ENCODE measurements around the gene RAPSN.
A peak's percentile ranks its signal among the peaks of the same experiment; 100 is the strongest.
"Not testable (repeated sequence)": the region's sequence is repeated elsewhere in the genome, so short reads cannot be mapped to it uniquely, and the experiment has no call there.

Gene RAPSN

DNA sequence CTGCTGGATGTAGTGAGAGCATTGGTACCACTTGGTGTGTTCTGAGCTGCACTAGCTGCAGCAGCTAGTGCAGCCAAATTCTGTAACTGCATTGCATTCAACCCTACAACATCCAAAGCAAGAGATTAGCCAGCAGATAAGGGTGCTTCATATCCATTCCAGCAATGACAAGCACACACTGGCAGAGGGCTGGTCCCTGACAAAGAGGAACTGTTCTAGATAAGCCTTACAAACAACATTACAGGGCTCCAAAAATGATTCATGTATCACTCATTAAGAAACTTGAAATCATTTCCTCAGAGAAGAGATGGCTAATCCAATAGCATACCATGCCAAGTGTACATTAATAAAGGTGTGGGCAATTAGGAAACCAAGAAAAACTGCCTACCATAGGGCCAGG is 28.4 kb upstream of the RAPSN start:
- peaks cover 8% of the 10 kb centered on the region for H3K4me1 Mint-ChIP-seq (ENCODE audit: low read depth)
- H3K9me3 Mint-ChIP-seq = no peaks in the 10 kb centered on the region
- H3K4me3 Mint-ChIP-seq = no peak overlapping the region
- peaks cover 39% of the 10 kb centered on the region for H3K36me3 Mint-ChIP-seq (ENCODE audit: low read depth)
- H3K27ac Mint-ChIP-seq = peak overlapping the region; percentile 46
- H3K27me3 Mint-ChIP-seq (ENCODE audit: low read depth) = no peaks in the 10 kb centered on the region

DNA sequence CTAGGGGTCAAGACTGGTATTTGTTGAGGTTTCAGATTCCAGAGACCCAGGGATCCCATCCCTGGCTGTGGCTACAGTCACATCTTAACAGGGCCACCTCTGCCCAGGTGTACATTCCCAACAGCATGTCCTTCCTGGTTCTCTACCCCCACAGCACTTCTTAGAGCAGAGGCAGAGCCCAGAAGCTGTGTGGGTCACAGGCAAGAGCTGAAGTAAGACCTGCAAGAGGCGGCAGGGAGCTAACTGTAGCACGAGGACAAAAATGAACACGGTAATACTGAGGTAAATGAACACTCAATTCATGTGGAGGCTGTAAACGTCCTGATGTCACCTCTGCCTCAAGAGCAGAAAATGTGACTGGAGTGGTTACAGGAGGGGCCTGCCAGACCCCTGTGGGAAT is 21.7 kb upstream of the RAPSN start:
- H3K4me1 Mint-ChIP-seq (ENCODE audit: low read depth) = peaks cover 12% of the 10 kb centered on the region
- no peaks in the 10 kb centered on the region for H3K9me3 Mint-ChIP-seq
- peaks cover 50% of the 10 kb centered on the region for H3K36me3 Mint-ChIP-seq (ENCODE audit: low read depth)
- no peak overlapping the region for H3K4me3 Mint-ChIP-seq
- no peaks in the 10 kb centered on the region for H3K27me3 Mint-ChIP-seq (ENCODE audit: low read depth)
- H3K27ac Mint-ChIP-seq = no peak overlapping the region

DNA sequence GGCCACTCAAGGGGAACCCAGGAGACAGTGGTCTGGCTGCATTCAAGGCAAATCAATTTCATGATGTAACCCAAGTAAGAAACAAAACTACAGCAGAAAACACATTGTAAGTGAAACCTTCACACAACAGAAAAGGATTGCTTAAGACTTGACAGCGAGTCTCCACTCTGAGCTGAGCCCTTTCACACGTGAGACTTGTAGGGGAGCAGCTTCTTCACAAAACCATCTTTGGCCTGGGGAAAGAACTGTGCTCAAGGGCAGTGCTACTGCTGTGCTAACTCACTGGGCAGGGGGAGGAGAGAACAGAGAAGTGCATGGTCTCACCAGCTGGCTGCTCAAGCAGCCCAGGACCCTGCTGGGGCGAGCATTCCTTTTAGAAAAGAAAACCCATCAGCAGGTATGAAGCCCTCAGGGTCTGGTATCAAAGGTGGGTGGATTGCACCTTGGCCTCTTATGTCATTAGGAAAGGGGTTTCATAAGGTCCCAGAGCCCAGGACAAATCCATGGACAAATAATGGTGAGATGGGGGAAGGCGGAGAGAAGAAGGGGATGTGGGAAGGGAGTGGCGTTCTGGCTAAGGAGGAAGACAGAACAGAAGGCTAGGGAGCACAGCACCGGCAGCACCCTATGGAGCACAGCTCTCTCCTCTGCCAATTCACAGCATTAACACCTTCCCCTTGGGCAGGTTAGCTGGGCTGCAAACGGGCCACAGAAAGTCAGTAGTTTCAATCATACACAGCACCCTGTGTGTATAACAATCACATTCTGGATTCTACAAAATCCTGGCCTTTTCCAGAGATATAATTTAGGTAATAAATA is 20.6 kb upstream of the RAPSN start:
- H3K36me3 Mint-ChIP-seq (ENCODE audit: low read depth) = peaks cover 48% of the 10 kb centered on the region
- peaks cover 12% of the 10 kb centered on the region for H3K4me1 Mint-ChIP-seq (ENCODE audit: low read depth)
- no peaks in the 10 kb centered on the region for H3K9me3 Mint-ChIP-seq
- H3K27ac Mint-ChIP-seq = peak overlapping the region; percentile 29
- H3K27me3 Mint-ChIP-seq (ENCODE audit: low read depth) = no peaks in the 10 kb centered on the region
- no peak overlapping the region for H3K4me3 Mint-ChIP-seq

DNA sequence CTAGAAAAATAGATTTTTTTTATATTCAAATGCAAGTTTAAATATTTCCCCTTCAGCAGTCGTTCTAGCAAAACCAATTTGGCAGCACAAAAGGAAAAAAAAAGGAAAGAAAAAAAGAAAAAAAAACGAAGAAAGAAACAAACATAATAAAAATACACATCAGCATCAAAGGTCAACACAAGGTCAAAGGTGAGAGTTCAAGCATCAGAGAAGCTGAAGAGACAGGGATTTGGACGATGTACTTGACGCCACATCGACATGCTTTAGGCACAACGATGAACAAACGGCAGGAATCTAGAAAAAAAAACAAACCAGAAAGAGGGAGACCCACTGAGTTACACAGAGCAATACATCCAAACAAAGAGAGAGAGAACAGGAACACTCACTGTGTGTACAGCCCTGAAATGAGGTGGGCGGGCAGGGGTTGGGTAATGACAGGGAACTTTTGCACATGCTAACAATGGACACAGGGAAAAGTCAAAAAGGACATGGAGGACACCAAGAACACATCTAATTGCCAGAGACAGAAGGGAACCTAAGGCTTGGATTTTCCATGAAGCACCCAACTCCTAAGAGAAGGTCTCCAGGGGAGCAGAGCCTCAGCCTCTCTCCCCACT is 19.8 kb upstream of the RAPSN start:
- peak overlapping the region; percentile 42 for H3K27ac Mint-ChIP-seq
- H3K9me3 Mint-ChIP-seq = no peaks in the 10 kb centered on the region
- H3K4me3 Mint-ChIP-seq = no peak overlapping the region
- peaks cover 42% of the 10 kb centered on the region for H3K36me3 Mint-ChIP-seq (ENCODE audit: low read depth)
- peaks cover 13% of the 10 kb centered on the region for H3K4me1 Mint-ChIP-seq (ENCODE audit: low read depth)
- H3K27me3 Mint-ChIP-seq (ENCODE audit: low read depth) = no peaks in the 10 kb centered on the region

DNA sequence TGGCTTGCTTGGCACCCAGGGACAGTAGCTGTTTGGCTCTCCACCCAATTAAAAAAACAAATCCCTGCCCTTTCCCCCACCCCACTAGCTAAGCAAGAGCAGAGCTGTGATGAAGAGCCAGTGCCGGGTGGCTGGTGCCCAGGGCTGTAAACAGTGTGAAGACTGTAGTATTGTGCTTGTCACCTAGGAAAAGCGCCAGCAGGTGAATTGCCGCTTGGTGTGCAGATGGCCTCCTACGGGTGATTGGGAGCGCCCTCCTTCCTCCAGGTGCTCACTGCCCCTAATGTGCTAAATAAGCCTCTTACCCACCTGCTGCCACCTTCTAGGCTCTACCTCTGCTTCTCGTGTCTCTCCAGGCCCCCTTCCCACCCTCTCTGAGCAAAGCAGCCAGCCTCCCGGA is 18.4 kb upstream of the RAPSN start:
- H3K36me3 Mint-ChIP-seq (ENCODE audit: low read depth) = peaks cover 32% of the 10 kb centered on the region
- H3K4me3 Mint-ChIP-seq = no peak overlapping the region
- H3K27me3 Mint-ChIP-seq (ENCODE audit: low read depth) = no peaks in the 10 kb centered on the region
- H3K4me1 Mint-ChIP-seq (ENCODE audit: low read depth) = peaks cover 13% of the 10 kb centered on the region
- H3K9me3 Mint-ChIP-seq = no peaks in the 10 kb centered on the region
- no peak overlapping the region for H3K27ac Mint-ChIP-seq

DNA sequence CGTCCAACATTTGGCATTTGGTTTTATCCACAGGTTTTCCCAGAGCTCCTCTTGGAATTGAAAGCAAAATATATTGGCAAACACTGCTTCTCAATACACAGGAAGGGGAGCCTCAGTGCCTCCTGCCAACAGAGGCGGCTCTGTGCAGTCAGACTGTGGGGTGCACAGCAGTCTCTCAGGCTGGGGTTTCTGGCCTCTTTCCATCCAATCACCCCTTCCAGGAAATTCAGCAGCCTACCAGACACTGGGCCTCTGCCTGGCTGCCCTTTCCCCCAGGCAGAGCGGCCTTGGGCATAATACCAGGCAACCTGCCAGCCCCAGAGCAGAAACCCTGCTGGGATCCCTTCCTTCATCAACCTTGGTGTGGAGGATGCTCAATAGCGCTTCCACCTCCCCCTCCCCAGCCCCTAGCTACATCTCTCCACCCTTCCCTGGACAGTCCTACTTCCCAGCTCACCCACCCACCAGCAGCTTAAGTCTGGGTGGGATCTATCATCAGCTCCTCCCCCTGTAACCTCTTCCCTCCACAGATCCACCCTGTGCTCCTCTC is 17.8 kb upstream of the RAPSN start:
- Mint-ChIP-seq H3K27me3 (ENCODE audit: low read depth) (no peaks in the 10 kb centered on the region), H3K36me3 (ENCODE audit: low read depth) (peaks cover 34% of the 10 kb centered on the region), H3K4me1 (ENCODE audit: low read depth) (peaks cover 13% of the 10 kb centered on the region), H3K4me3 (no peak overlapping the region), H3K27ac (no peak overlapping the region), H3K9me3 (no peaks in the 10 kb centered on the region)

DNA sequence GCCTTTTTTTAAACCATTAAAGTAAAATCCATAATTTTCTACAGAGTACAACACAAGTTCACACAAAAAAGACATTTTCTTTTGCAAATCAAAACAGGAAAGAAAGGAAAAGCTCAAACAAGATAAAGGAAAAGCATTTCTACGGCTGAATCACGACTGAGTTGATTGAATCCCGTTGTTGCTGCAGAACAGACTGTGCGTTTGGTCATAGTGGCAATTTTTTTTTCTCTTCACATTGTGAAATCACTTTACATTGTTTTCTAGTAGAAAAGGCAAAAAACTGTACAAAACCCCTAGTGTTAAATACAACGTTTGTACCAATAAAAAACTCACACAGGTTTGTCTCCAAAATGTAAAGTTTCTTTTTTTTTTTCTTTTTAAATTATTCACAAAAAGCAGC is 17.3 kb upstream of the RAPSN start:
- no peak overlapping the region for H3K27ac Mint-ChIP-seq

DNA sequence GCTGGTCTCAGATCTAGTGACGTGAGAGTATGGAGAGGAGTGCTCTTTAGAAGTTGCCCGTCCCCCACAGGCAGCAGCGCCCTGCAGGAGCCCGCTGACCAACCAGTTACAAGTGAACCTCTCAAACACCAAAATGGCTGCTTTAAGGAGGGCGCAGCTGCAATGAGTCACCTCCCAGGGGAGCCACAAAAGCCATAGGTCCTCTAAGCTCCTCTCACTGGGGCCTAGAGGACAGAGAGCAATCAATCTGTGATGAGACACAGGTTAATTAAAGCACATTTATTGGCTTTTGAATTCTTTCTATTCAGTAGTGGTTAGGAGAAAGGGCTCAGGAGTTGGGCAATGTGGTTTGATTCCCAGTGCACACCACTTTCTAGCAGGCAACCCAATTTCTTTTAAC is 15.5 kb upstream of the RAPSN start:
- H3K9me3 Mint-ChIP-seq = no peaks in the 10 kb centered on the region
- H3K4me1 Mint-ChIP-seq (ENCODE audit: low read depth) = peaks cover 13% of the 10 kb centered on the region
- H3K4me3 Mint-ChIP-seq = no peak overlapping the region
- no peak overlapping the region for H3K27ac Mint-ChIP-seq
- peaks cover 28% of the 10 kb centered on the region for H3K36me3 Mint-ChIP-seq (ENCODE audit: low read depth)
- no peaks in the 10 kb centered on the region for H3K27me3 Mint-ChIP-seq (ENCODE audit: low read depth)

More for the DNA sequence above, 17.3 kb upstream of the RAPSN start:
- H3K27me3 Mint-ChIP-seq (ENCODE audit: low read depth) = no peaks in the 10 kb centered on the region
- H3K9me3 Mint-ChIP-seq = no peaks in the 10 kb centered on the region
- H3K4me1 Mint-ChIP-seq (ENCODE audit: low read depth) = peaks cover 13% of the 10 kb centered on the region
- peaks cover 33% of the 10 kb centered on the region for H3K36me3 Mint-ChIP-seq (ENCODE audit: low read depth)
- H3K4me3 Mint-ChIP-seq = no peak overlapping the region

DNA sequence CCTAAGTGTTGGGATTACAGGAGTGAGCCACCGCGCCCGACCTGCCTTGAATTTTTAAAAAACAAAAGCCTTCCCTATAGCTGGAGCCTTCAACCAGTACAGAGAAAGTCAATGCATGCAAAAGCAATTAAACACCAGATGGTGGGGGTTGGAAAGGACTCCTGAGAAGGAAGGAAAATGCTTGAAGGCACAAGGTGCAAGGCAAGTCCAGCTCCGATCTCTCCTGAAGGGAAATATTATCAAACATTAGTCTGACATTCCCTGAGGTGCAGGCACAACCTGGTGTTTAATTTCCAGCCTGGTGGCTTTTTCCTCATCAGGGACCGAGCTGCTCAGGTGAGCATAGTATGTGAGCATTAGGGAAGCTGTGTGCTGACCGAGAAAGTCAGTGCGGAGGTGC is 12.9 kb upstream of the RAPSN start:
- Mint-ChIP-seq H3K27ac (no peak overlapping the region), H3K9me3 (no peaks in the 10 kb centered on the region)

DNA sequence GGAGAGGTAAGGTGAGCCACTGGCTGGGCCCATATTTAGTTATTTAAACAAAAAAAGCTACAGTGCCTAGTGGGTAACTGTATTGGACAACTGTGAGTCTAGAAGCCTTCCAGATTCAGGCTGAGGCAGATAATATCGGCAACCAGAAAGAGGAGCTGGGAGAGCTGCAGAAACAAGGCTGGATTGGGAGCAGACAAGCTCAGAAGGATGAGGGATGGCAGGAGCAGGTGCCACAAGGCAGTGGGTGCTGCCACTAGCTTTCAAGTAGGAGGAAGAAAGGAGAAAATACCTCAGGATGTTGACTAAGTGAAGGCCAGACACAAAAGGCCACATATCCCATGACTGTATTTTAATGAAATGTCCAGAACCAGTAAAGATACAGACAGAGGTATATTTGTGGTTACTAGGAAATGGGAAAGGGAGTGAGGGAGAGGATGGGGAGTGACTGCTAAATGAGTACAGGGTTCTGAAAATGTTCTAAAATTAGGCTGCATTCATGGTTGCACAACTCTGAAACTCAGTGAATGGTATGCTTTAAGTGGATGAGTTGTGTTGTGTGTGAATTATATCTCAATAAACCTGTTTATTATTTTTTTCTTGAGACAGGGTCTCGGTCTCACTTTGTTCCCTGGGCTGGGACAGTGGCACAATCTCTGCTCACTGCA is 11.8 kb upstream of the RAPSN start:
- Mint-ChIP-seq H3K27me3 (ENCODE audit: low read depth) (no peaks in the 10 kb centered on the region), H3K36me3 (ENCODE audit: low read depth) (peaks cover 10% of the 10 kb centered on the region), H3K9me3 (no peaks in the 10 kb centered on the region), H3K27ac (peak overlapping the region; percentile 42), H3K4me3 (no peak overlapping the region), H3K4me1 (ENCODE audit: low read depth) (peaks cover 1% of the 10 kb centered on the region)

More for the DNA sequence above, 12.9 kb upstream of the RAPSN start:
- no peaks in the 10 kb centered on the region for H3K27me3 Mint-ChIP-seq (ENCODE audit: low read depth)
- H3K4me3 Mint-ChIP-seq = no peak overlapping the region
- H3K4me1 Mint-ChIP-seq (ENCODE audit: low read depth) = peaks cover 3% of the 10 kb centered on the region
- H3K36me3 Mint-ChIP-seq (ENCODE audit: low read depth) = peaks cover 14% of the 10 kb centered on the region

DNA sequence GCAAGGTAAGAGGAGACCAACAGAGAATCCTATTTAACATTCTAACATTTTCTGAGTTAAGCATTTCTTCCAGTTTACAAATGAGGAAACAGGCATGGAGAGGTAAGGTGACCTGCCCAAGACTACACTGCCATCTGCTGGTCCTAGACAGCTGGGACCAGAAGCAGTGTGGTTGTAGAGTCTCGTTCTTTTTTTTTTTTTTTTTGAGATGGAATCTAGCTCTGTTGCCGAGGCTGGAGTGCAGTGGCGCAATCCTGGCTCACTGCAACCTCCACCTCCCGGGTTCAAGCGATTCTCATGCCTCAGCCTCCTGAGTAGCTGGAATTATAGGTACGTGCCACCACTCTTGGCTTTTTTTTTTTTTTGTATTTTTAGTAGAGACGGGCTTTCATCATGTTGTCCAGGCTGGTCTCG is 5.3 kb upstream of the RAPSN start:
- H3K9me3 Mint-ChIP-seq; H3K4me3 Mint-ChIP-seq; H3K36me3 Mint-ChIP-seq (ENCODE audit: low read depth); H3K4me1 Mint-ChIP-seq (ENCODE audit: low read depth); H3K27me3 Mint-ChIP-seq (ENCODE audit: low read depth); H3K27ac Mint-ChIP-seq: not testable (repeated sequence)

DNA sequence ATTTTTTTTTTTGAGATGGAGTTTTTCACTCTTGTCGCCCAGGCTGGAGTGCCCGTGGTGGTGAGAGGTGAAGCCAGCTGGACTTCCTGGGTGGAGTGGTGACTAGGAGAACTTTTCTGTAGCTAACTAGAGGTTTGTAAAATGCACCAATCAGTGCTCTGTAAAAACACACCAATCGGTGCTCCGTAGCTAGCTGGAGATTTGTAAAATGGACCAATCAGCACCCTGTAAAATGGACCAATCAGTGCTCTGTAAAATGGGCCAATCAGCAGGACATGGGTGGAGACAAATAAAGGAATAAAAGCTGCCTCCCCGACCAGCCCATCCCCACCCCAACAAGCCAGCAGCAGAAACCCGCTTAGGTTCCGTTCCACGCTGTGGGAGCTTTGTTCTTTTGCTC is 4.4 kb upstream of the RAPSN start:
- Mint-ChIP-seq H3K36me3 (ENCODE audit: low read depth) (no peaks in the 10 kb centered on the region), H3K27me3 (ENCODE audit: low read depth) (no peaks in the 10 kb centered on the region), H3K4me1 (ENCODE audit: low read depth) (peaks cover 3% of the 10 kb centered on the region), H3K4me3 (no peak overlapping the region), H3K9me3 (no peaks in the 10 kb centered on the region), H3K27ac (no peak overlapping the region)

DNA sequence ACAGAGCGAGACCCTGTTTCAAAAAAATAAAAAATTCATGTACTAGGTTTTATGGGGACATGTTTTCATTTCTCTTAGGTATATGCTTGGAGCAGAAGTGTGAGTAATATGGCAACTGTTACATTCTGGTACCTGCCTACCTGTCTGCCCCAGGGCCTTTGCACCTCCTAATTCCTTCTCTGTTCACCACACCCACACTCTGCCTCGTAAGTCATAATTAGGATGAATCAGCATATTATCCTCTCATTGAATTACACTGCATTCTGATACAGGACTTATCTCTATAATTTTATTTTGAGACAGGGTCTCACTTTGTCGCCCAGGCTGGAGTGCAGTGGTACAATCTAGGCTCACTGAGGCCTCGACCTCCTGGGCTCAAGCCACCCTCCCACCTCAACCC is 3.1 kb upstream of the RAPSN start:
- Mint-ChIP-seq H3K9me3 (no peaks in the 10 kb centered on the region), H3K27me3 (ENCODE audit: low read depth) (no peaks in the 10 kb centered on the region), H3K4me1 (ENCODE audit: low read depth) (peaks cover 3% of the 10 kb centered on the region), H3K27ac (no peak overlapping the region), H3K36me3 (ENCODE audit: low read depth) (no peaks in the 10 kb centered on the region), H3K4me3 (no peak overlapping the region)

DNA sequence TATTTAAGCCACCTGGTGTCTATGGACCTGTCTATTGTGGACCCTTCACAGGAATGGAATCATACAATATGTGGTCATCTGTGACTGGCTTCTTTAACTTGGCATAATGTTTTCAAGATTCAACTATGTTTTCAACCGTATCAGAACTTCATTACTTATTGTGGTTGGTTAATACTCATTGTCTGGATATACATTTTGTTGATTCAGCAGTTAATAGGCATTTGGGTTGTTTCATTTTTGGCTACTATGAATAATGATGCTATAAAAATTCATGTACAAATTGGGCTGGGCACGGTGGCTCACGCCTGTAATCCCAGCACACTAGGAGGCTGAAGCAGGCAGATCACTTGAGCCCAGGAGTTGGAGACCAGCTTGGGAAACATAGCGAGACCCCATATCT is 2.5 kb upstream of the RAPSN start:
- no peaks in the 10 kb centered on the region for H3K36me3 Mint-ChIP-seq (ENCODE audit: low read depth)
- H3K27me3 Mint-ChIP-seq (ENCODE audit: low read depth) = no peaks in the 10 kb centered on the region
- H3K4me3 Mint-ChIP-seq = no peak overlapping the region
- no peaks in the 10 kb centered on the region for H3K9me3 Mint-ChIP-seq
- H3K4me1 Mint-ChIP-seq (ENCODE audit: low read depth) = peaks cover 3% of the 10 kb centered on the region
- no peak overlapping the region for H3K27ac Mint-ChIP-seq

DNA sequence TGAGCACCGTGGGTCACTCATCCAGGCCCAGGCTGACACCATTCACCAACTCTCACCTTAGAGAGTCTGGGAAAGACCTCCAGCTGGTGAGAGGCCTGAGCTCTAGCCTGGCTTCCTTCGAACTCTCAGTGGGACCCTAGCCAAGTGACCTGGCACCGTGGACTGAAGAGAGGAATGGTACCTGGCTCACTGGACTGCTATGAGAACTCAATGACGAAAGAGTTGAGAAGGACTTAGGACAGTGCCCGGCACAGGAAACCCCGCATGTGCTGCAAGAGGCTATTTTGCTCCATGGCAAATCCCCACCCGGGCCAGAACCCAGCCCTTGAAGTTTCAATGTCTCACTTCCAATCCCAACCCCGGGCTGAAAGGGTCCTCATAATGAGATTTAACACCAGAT is 605 bp upstream of the RAPSN start:
- Mint-ChIP-seq H3K27ac (no peak overlapping the region), H3K4me3 (no peak overlapping the region), H3K36me3 (ENCODE audit: low read depth) (no peaks in the 10 kb centered on the region), H3K4me1 (ENCODE audit: low read depth) (peaks cover 3% of the 10 kb centered on the region), H3K9me3 (no peaks in the 10 kb centered on the region), H3K27me3 (ENCODE audit: low read depth) (no peaks in the 10 kb centered on the region)
